WERI-Rb-1 (cell line): ENCODE data around the gene MGLL.

ENCODE experiments used
- DNase-seq: peaks from one replicate; pipeline ENCODE4 v3.0.0-alpha.2; 2020
- H3K27ac ChIP-seq: fragments of 250-450 bp; sonication (Bioruptor Pico); 2 replicates; pipeline ENCODE4 v1.5.1; 2020; ENCODE audit warnings: mild to moderate bottlenecking, moderate library complexity
- H3K27me3 ChIP-seq: fragments of 250-450 bp; sonication (Bioruptor Pico); 2 replicates; pipeline ENCODE4 v1.5.1; 2021; ENCODE audit warnings: mild to moderate bottlenecking, low read depth, moderate library complexity; ENCODE audit not compliant: insufficient read depth, severe bottlenecking
- H3K36me3 ChIP-seq: fragments of 250-450 bp; sonication (Bioruptor Pico); 2 replicates; pipeline ENCODE4 v1.5.1; 2020; ENCODE audit warnings: mild to moderate bottlenecking, moderate library complexity
- H3K4me3 ChIP-seq: 2 replicates; pipeline ENCODE4 v1.5.1; 2011; ENCODE audit warnings: low read depth, mild to moderate bottlenecking, control low read depth, low read length
- H3K9me3 ChIP-seq: fragments of 250-450 bp; sonication (Bioruptor Pico); 2 replicates; pipeline ENCODE4 v1.5.1; 2021; ENCODE audit warnings: mild to moderate bottlenecking, moderate library complexity; ENCODE audit not compliant: severe bottlenecking
- TF ChIP-seq, protein P1 (sequence below): IDR thresholded peaks from 2 replicates; pipeline ENCODE4 v1.5.1; 2011; ENCODE audit warnings: low read depth, mild to moderate bottlenecking, control low read depth, inconsistent platforms, low read length

MGLL gene

DNA sequence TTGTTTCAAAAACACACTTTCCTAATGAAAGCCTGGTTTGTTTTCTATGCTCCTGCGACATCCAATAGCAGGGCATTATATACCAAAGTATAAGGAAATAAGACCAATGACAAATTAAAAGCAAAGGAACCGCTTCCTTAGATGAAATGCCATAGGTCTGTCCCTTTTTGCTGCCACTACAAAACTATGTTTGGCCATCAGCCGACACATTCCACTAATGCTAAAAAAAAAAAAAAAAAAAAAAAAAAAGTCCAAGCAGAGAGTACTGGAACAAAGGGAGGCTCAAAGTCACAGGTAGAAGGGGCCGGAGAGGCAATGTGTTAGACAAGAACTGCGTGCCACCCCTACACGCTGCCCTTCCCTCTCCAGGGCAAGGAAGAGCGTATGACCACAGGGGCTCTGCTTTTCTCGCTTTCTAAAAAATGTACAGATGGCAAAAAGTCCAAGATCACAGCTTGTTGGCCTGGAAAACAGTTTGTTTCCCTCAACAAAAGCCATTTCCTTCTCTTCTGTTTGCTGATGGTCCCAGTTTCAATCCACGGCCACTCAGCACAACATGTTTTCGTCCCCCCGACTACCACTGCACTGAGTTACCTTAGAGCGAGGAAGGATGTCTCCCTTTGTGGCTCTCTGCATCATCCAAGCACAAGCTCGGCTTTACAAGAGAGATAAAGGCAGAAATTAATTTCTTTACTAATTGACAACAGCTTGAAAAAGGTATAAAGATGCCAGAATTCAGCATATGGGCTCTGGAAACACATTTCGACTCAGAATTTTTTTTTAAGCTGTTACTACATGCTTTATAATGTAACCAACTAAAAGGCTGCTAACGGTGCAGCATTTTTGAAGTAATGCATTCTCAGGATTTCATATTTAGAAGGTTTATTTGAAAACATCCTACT is 78.7 kb downstream of the MGLL start:
- H3K4me3 ChIP-seq = no peak overlapping the region
- no peaks in the 10 kb centered on the region for H3K9me3 ChIP-seq
- DNase-seq = no peak
- H3K36me3 ChIP-seq = no peaks in the 10 kb centered on the region
- no peaks in the 10 kb centered on the region for H3K27me3 ChIP-seq
- TF ChIP-seq, protein P1, sequence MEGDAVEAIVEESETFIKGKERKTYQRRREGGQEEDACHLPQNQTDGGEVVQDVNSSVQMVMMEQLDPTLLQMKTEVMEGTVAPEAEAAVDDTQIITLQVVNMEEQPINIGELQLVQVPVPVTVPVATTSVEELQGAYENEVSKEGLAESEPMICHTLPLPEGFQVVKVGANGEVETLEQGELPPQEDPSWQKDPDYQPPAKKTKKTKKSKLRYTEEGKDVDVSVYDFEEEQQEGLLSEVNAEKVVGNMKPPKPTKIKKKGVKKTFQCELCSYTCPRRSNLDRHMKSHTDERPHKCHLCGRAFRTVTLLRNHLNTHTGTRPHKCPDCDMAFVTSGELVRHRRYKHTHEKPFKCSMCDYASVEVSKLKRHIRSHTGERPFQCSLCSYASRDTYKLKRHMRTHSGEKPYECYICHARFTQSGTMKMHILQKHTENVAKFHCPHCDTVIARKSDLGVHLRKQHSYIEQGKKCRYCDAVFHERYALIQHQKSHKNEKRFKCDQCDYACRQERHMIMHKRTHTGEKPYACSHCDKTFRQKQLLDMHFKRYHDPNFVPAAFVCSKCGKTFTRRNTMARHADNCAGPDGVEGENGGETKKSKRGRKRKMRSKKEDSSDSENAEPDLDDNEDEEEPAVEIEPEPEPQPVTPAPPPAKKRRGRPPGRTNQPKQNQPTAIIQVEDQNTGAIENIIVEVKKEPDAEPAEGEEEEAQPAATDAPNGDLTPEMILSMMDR = no peak
- no peak overlapping the region for H3K27ac ChIP-seq

DNA sequence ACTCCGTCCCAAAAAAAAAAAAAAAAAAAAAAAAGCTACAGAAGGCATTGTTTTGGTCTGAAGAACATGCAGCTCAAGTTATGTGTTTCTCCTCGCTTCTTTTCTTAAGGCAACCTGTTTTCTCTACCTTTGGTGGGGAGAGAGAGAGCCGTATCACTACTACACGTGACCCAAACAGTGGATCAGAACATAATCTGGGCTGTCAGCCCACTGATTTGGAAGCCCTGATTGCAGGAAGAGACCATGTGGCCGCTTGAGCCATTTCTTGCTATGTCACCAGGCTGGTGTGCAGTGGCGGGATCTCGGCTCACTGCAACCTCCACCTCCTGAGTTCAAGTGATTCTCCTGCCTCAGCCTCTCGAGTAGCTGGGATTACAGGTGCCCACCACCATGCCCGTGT is 79.7 kb downstream of the MGLL start:
- no peak for DNase-seq
- TF ChIP-seq, protein P1 = no peak
- Histone ChIP-seq H3K36me3 (no peaks in the 10 kb centered on the region), H3K27me3 (no peaks in the 10 kb centered on the region), H3K4me3 (no peak overlapping the region), H3K27ac (no peak overlapping the region), H3K9me3 (no peaks in the 10 kb centered on the region)

DNA sequence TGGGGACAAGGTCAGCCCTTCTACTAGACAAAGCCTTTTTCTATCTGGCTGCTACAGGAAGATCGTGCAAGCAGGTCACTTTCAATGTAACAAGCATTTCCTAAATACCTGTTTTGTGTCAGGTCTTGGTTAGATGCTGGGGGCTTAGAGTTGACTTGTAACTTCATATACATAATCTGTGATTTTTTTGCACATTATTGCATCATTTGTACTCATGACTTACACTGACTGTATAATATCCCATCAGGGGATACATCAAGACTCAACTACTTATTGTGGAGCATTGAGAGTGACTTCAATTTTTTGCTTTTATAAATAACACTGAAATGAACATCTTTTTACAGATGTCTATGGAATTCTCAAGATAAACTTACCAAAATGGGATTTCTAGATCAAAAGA is 80.6 kb downstream of the MGLL start:
- Histone ChIP-seq H3K27ac (no peak overlapping the region), H3K36me3 (no peaks in the 10 kb centered on the region), H3K4me3 (no peak overlapping the region), H3K27me3 (no peaks in the 10 kb centered on the region), H3K9me3 (no peaks in the 10 kb centered on the region)
- TF ChIP-seq, protein P1 = no peak
- no peak for DNase-seq

DNA sequence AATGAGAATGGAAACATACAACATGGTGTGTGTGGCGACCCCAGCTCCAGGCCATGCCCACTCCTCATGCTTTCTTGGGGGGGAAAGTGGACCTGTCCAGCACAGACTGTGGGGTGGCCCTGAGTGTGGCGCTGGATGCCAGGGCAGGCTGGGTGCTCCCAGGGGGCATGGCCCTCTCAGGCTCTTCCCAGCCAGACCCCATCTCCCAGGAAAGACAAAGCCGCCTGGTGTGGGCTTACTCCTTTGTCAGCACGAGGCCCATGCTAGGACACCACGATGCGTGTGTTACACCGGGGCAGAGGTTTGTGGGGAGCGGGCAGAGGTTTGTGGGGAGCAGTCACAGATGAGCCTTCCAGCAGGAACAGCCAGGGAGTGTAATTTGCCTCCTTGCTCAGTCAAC is 81.1 kb downstream of the MGLL start:
- H3K4me3 ChIP-seq = no peak overlapping the region
- H3K27me3 ChIP-seq = no peaks in the 10 kb centered on the region
- TF ChIP-seq, protein P1 = no peak
- DNase-seq = no peak
- H3K27ac ChIP-seq = no peak overlapping the region
- H3K9me3 ChIP-seq = no peaks in the 10 kb centered on the region
- H3K36me3 ChIP-seq = no peaks in the 10 kb centered on the region

DNA sequence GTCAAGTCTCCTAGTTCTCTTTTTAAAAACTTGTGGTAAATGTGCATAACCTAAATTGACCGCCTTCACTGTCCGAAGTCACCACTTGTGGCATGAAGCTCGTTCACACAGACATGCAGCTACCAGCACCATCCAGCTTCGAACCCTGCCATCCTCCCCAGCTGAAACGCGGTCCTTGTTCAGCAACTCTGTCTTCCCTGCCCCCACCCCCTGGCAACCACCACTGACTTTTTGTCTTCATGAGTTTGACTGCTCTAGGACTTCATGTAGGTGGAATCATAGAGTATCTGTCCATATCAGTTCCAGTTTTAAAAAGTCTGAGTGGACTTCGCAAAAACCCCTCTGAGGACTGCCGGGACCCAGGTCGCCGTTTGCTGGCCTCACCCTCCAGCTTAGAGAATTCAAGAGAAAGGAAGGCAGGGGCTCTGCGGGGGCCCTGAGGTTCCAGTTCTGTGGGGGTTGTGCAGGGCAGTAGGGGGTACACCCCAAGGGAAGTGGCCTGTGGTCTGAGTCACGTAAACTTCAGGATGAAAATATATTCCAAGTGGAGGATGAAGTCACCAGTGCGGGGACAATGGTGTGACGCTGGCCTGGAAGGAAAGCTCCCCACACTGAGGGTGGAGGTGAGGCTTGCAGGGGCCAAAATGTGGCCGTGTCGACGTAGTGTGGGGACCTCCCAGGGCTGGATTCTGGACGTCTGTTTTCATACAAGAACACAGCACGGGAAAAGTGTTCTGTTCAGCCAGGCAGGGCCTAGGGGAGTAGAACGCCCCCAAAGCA is 82.0 kb downstream of the MGLL start:
- Histone ChIP-seq H3K36me3 (no peaks in the 10 kb centered on the region), H3K9me3 (no peaks in the 10 kb centered on the region), H3K27me3 (no peaks in the 10 kb centered on the region), H3K4me3 (no peak overlapping the region), H3K27ac (no peak overlapping the region)
- DNase-seq = no peak
- TF ChIP-seq, protein P1 = no peak
